Measurements from ENCODE around the gene LRPAP1.
"Not testable (repeated sequence)": the region's sequence is repeated elsewhere in the genome, so short reads cannot be mapped to it uniquely, and the experiment has no call there.

Gene LRPAP1

GRCh38 chr4:3519468-3520264, 12.6 kb downstream of the LRPAP1 start:
- no peak for DNase-seq (ENCODE audit: low read depth, low spot score)

- DNase-seq (ENCODE audit: low read depth, low spot score) = no peak
Measured at GRCh38 chr4:3518941-3519340, 13.3 kb downstream of the LRPAP1 start.

- DNase-seq (ENCODE audit: low read depth, low spot score) = no peak
Measured at GRCh38 chr4:3518511-3518880, 13.7 kb downstream of the LRPAP1 start.

- DNase-seq (ENCODE audit: low read depth, low spot score) = no peak
Measured at GRCh38 chr4:3517731-3518510, 14.3 kb downstream of the LRPAP1 start.

GRCh38 chr4:3516836-3517730, 15.1 kb downstream of the LRPAP1 start:
- no peak for DNase-seq (ENCODE audit: low read depth, low spot score)

- DNase-seq (ENCODE audit: low read depth, low spot score) = no peak
Measured at GRCh38 chr4:3516061-3516835, 16.0 kb downstream of the LRPAP1 start.

GRCh38 chr4:3515646-3516045, 16.6 kb downstream of the LRPAP1 start:
- DNase-seq (ENCODE audit: low read depth, low spot score) = no peak

GRCh38 chr4:3514806-3515501, 17.3 kb downstream of the LRPAP1 start:
- no peak for DNase-seq (ENCODE audit: low read depth, low spot score)

GRCh38 chr4:3514221-3514780, 17.9 kb downstream of the LRPAP1 start:
- peak; percentile 45 for DNase-seq (ENCODE audit: low read depth, low spot score)

- DNase-seq (ENCODE audit: low read depth, low spot score) = no peak
Measured at GRCh38 chr4:3513807-3514206, 18.4 kb downstream of the LRPAP1 start.

- no peak for DNase-seq (ENCODE audit: low read depth, low spot score)
Measured at GRCh38 chr4:3512719-3513118, 19.5 kb downstream of the LRPAP1 start.

- DNase-seq (ENCODE audit: low read depth, low spot score) = no peak
Measured at GRCh38 chr4:3512279-3512678, 19.9 kb downstream of the LRPAP1 start.

- DNase-seq (ENCODE audit: low read depth, low spot score) = not testable (repeated sequence)
Measured at GRCh38 chr4:3511601-3512000, 20.6 kb downstream of the LRPAP1 start.

GRCh38 chr4:3511187-3511586, 21.0 kb downstream of the LRPAP1 start:
- no peak for DNase-seq (ENCODE audit: low read depth, low spot score)

GRCh38 chr4:3510481-3510880, 21.7 kb downstream of the LRPAP1 start:
- DNase-seq (ENCODE audit: low read depth, low spot score) = no peak

GRCh38 chr4:3508542-3508941, 23.7 kb downstream of the LRPAP1 start:
- DNase-seq (ENCODE audit: low read depth, low spot score) = no peak

- DNase-seq (ENCODE audit: low read depth, low spot score) = no peak
Measured at GRCh38 chr4:3505231-3505630, 27.0 kb downstream of the LRPAP1 start.

- no peak for DNase-seq (ENCODE audit: low read depth, low spot score)
Measured at GRCh38 chr4:3502941-3503936, 29.0 kb downstream of the LRPAP1 start.

GRCh38 chr4:3501825-3502425, 30.3 kb downstream of the LRPAP1 start:
- no peak for DNase-seq (ENCODE audit: low read depth, low spot score)
